Prostate gland (tissue), 2 donors: Measurements from ENCODE around the gene FEM1C. TPM values are rescaled to one million over a fixed set of nuclear protein-coding genes. Genes with fewer than 3 reads are reported as not detected.
"Not testable (repeated sequence)": the region's sequence is repeated elsewhere in the genome, so short reads cannot be mapped to it uniquely, and the experiment has no call there.

Source experiments
- DNase-seq: peaks from one replicate; pipeline ENCODE4 v3.0.0-alpha.2; 2019; ENCODE audit warnings: low spot score
- H3K27ac ChIP-seq, 2 donors: fragments of 200-600 bp; sonication (generic); 2 replicates each; pipeline ENCODE4 v1.5.1; 2017 to 2019
- H3K27me3 ChIP-seq: fragments of 200-600 bp; sonication (generic); replicated peaks from 2 replicates; pipeline ENCODE4 v1.5.1; 2019; ENCODE audit not compliant: insufficient read depth
- H3K36me3 ChIP-seq, 2 donors: fragments of 200-600 bp; sonication (generic); 1 replicate in 1 of 2; 2 replicates in 1 of 2; pipeline versions ENCODE4 v1.5.1 to v1.8.1; 2017 to 2019
- H3K4me1 ChIP-seq: fragments of 200-600 bp; sonication (generic); replicated peaks from 2 replicates; pipeline ENCODE4 v1.5.1; 2019
- H3K4me3 ChIP-seq, 2 donors: fragments of 200-600 bp; sonication (generic); 2 replicates each; pipeline ENCODE4 v1.5.1; 2017 to 2019
- H3K9me3 ChIP-seq: fragments of 200-600 bp; sonication (generic); 2 replicates; pipeline ENCODE4 v1.5.1; 2017
- CTCF ChIP-seq, 4 experiments: fragments of 200-600 bp in 2 of 4; fragments of 450-650 bp in 2 of 4; sonication (generic) in 2 of 4; IDR thresholded peaks; 1 replicate in 3 of 4; 2 replicates in 1 of 4; pipeline ENCODE4 v1.5.1; 2016 to 2019; ENCODE audit warnings: antibody characterized with exemption in 4 of 4, mild to moderate bottlenecking in 2 of 4, moderate library complexity in 2 of 4
- POLR2A ChIP-seq: fragments of 450-650 bp; IDR thresholded peaks from one replicate; pipeline ENCODE4 v1.6.1; 2016; ENCODE audit warnings: antibody characterized with exemption, mild to moderate bottlenecking
- POLR2AphosphoS5 ChIP-seq: sonication (generic); formaldehyde crosslinking; IDR thresholded peaks from one replicate; pipeline ENCODE4 v1.6.1; 2017; ENCODE audit warnings: antibody characterized with exemption
- WGBS: methylation state at CpG from one replicate; pipeline ENCODE4 v1.1.5; 2018; 5-methylcytosine and 5-hydroxymethylcytosine counted together
- intact Hi-C: fragments of 100-400 bp; cut with DNase I; formaldehyde crosslinking; loops from one replicate; pipeline ENCODE4 v1.14.2; 2022
- total RNA-seq, 2 donors: library from RNA; depleted of rRNA; stranded (reverse); fragments of >200 nt; gene quantifications; one replicate each; pipeline ENCODE4 v1.1.0, GENCODE V29; 2016

FEM1C gene
- total RNA-seq, 2 donors from 2014 or later = 17.4 to 20.8 TPM

- Histone ChIP-seq H3K27ac (no peak overlapping the region), H3K36me3 (no peaks in the 10 kb centered on the region), H3K4me1 (no peaks in the 10 kb centered on the region), H3K27me3 (no peaks in the 10 kb centered on the region), H3K4me3 (no peak overlapping the region), H3K9me3 (no peaks in the 10 kb centered on the region)
- TF ChIP-seq CTCF (IDR thresholded peaks at IDR 0.05) (no peak), POLR2AphosphoS5 (no peak), POLR2A (no peak)
- intact Hi-C loops = no loop called here
- 89% methylated on average over 2 of the region's 2 CpGs for WGBS
- no peak for DNase-seq
These were observed 57.8 kb downstream of the FEM1C start for GRCh38 chr5:115486728-115487127.

DNA sequence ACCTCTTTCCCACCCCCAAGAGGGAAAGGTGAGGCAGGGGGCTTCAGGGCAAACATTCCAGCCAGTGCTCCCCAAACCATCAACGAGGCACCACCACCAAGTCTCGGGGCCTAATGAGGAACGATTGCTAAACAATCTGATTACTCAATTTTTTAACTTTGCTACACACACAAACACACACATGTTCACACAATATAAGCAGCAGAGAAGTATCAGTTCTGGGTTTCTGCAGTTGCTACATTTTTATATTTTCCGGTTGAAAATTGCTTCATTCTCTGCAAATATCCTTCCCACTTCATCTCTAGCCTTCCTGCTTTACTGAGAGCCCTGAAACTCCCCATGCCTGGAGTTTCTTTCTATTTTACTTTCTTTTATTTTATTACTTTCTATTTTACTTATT, 60.2 kb downstream of the FEM1C start:
- DNase-seq = no peak
- TF ChIP-seq CTCF (IDR thresholded peaks at IDR 0.05) = no peak
- TF ChIP-seq POLR2A = no peak
- no peak for TF ChIP-seq POLR2AphosphoS5
- Histone ChIP-seq H3K9me3 (no peaks in the 10 kb centered on the region), H3K27ac (no peak overlapping the region), H3K36me3 (no peaks in the 10 kb centered on the region), H3K4me3 (no peak overlapping the region), H3K27me3 (no peaks in the 10 kb centered on the region), H3K4me1 (no peaks in the 10 kb centered on the region)
- 83% methylated on average over 4 of the region's 4 CpGs for WGBS
- intact Hi-C loops = no loop called here

GRCh38 chr5:115480900-115481299, 63.7 kb downstream of the FEM1C start:
- no peaks in the 10 kb centered on the region for H3K27me3 ChIP-seq
- H3K36me3 ChIP-seq = no peaks in the 10 kb centered on the region
- no peak overlapping the region for H3K4me3 ChIP-seq
- no peak for DNase-seq
- no peaks in the 10 kb centered on the region for H3K9me3 ChIP-seq
- no peak for TF ChIP-seq POLR2A
- no peak for TF ChIP-seq POLR2AphosphoS5
- no peak for TF ChIP-seq CTCF (IDR thresholded peaks at IDR 0.05)
- H3K27ac ChIP-seq = no peak overlapping the region
- H3K4me1 ChIP-seq = no peaks in the 10 kb centered on the region
- intact Hi-C loops = no loop called here

DNA sequence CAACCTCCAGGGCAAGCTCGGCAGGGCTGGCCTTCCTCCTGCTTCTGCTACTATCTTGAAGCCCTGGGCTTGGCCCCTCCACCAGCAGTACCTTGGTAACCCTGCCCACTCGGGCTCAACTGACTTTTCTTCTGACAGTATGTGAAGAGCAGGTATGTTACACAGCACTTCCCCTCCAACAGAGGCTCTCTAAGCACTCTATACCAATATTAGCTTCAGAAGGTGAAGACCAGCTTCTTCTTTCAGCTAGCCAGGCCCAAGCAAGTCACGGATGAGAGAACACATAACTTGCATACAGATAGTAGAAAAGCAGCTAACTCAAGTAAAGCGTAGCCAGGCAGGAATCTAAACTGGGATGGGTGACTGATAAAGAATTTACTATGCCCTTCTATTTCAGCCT, 64.3 kb downstream of the FEM1C start:
- no peaks in the 10 kb centered on the region for H3K9me3 ChIP-seq
- TF ChIP-seq POLR2AphosphoS5 = no peak
- no peak for TF ChIP-seq POLR2A
- no peak for TF ChIP-seq CTCF (IDR thresholded peaks at IDR 0.05)
- no peak overlapping the region for H3K4me3 ChIP-seq
- WGBS = 73% methylated on average over 4 of the region's 4 CpGs
- intact Hi-C loops = no loop called here
- H3K27ac ChIP-seq = no peak overlapping the region
- no peaks in the 10 kb centered on the region for H3K36me3 ChIP-seq
- no peaks in the 10 kb centered on the region for H3K27me3 ChIP-seq
- H3K4me1 ChIP-seq = no peaks in the 10 kb centered on the region
- no peak for DNase-seq

DNA sequence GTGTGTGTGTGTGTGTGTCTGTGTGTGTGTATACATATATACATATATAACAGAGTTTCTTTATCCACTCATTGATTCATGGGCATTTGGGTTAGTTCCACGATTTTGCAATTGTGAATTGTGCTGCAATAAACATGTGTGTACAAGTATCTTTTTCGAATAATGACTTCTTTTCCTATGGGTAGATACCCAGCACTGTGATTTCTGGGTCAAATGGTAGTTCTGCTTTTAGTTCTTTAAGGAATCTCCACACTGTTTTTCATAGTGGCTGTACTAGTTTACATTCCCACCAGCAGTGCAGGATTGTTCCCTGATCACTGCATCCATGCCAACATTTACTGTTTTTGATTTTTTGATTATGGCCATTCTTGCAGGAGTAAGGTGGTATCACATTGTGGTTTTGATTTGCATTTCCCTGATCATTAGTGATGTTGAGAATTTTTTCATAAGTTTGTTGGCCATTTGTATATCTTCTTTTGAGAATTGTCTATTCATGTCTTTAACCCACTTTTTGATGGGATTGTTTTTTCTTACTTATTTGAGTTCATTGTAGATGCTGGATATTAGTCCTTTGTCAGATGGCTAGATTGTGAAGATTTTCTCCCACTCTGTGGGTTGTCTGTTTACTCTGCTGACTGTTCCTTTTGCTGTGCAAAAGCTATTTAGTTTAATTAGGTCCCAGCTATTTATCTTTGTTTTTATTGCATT, 65.3 kb downstream of the FEM1C start:
- H3K4me1 ChIP-seq, H3K36me3 ChIP-seq, DNase-seq, intact Hi-C loops, H3K27me3 ChIP-seq, H3K27ac ChIP-seq, H3K4me3 ChIP-seq, H3K9me3 ChIP-seq: not testable (repeated sequence)
- WGBS = 81% methylated on average over 2 of the region's 2 CpGs
